DMS114 treated with DMSO at 0.1 percent for 48 hours (cell line): ENCODE data around the gene PLGLB2.
"Not testable (repeated sequence)": the region's sequence is repeated elsewhere in the genome, so short reads cannot be mapped to it uniquely, and the experiment has no call there.

Source experiments
- DNase-seq: peaks from one replicate; lab custom pipeline; 2025; ENCODE audit not compliant: unreplicated experiment; lab: John Stamatoyannopoulos, UW

Gene PLGLB2

GRCh38 chr2:87747791-87748190 is at the start of gene PLGLB2:
Gene PLGLB2, plus strand, starts transcription at chr2:87748087. Its CDS starts 67 bp downstream, at chr2:87748154.
- DNase-seq = not testable (repeated sequence)

- not testable (repeated sequence) for DNase-seq
These were observed 43.1 kb upstream of the PLGLB2 start for GRCh38 chr2:87704572-87705323.

- DNase-seq = not testable (repeated sequence)
These were observed 39.5 kb upstream of the PLGLB2 start for GRCh38 chr2:87708368-87708767.

GRCh38 chr2:87727940-87728599 is 19.8 kb upstream of the PLGLB2 start:
- not testable (repeated sequence) for DNase-seq

- DNase-seq = not testable (repeated sequence)
These were observed 7.0 kb upstream of the PLGLB2 start for GRCh38 chr2:87740928-87741327.

GRCh38 chr2:87742393-87743108 is 5.3 kb upstream of the PLGLB2 start:
- not testable (repeated sequence) for DNase-seq

- not testable (repeated sequence) for DNase-seq
These were observed 4.2 kb upstream of the PLGLB2 start for GRCh38 chr2:87743638-87744037.

- DNase-seq = not testable (repeated sequence)
These were observed 2.4 kb upstream of the PLGLB2 start for GRCh38 chr2:87745353-87745951.

- not testable (repeated sequence) for DNase-seq
These were observed 637 bp downstream of the PLGLB2 start for GRCh38 chr2:87748524-87748923.

GRCh38 chr2:87750560-87750959 is 2.7 kb downstream of the PLGLB2 start:
- DNase-seq = not testable (repeated sequence)

GRCh38 chr2:87754759-87755158 is 6.9 kb downstream of the PLGLB2 start:
- DNase-seq = not testable (repeated sequence)
